Measurements from ENCODE around the gene ARID1A.

The ARID1A gene

GRCh38 chr1:26745191-26745590 is 49.4 kb downstream of the ARID1A start:
- TF ChIP-seq, protein P1, sequence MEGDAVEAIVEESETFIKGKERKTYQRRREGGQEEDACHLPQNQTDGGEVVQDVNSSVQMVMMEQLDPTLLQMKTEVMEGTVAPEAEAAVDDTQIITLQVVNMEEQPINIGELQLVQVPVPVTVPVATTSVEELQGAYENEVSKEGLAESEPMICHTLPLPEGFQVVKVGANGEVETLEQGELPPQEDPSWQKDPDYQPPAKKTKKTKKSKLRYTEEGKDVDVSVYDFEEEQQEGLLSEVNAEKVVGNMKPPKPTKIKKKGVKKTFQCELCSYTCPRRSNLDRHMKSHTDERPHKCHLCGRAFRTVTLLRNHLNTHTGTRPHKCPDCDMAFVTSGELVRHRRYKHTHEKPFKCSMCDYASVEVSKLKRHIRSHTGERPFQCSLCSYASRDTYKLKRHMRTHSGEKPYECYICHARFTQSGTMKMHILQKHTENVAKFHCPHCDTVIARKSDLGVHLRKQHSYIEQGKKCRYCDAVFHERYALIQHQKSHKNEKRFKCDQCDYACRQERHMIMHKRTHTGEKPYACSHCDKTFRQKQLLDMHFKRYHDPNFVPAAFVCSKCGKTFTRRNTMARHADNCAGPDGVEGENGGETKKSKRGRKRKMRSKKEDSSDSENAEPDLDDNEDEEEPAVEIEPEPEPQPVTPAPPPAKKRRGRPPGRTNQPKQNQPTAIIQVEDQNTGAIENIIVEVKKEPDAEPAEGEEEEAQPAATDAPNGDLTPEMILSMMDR (conservative IDR thresholded peaks at IDR 0.05; ENCODE audit: control insufficient read depth, insufficient read depth, low read depth, low read length) = no peak

GRCh38 chr1:26747048-26747447 is 51.2 kb downstream of the ARID1A start:
- TF ChIP-seq, protein P1 (conservative IDR thresholded peaks at IDR 0.05; ENCODE audit: control insufficient read depth, insufficient read depth, low read depth, low read length) = no peak
- DNase-seq (ENCODE audit: low read depth) = no peak
- no peak overlapping the region for H3K4me3 ChIP-seq (ENCODE audit: control insufficient read depth, low read depth, low read length)

More at GRCh38 chr1:26745191-26745590, 49.4 kb downstream of the ARID1A start:
- DNase-seq (ENCODE audit: low read depth) = peak; percentile 46
- no peak overlapping the region for H3K4me3 ChIP-seq (ENCODE audit: control insufficient read depth, low read depth, low read length)

- H3K4me3 ChIP-seq (ENCODE audit: control insufficient read depth, low read depth, low read length) = no peak overlapping the region
- DNase-seq (ENCODE audit: low read depth) = no peak
- TF ChIP-seq, protein P1 (conservative IDR thresholded peaks at IDR 0.05; ENCODE audit: control insufficient read depth, insufficient read depth, low read depth, low read length) = no peak
These were observed 52.5 kb downstream of the ARID1A start for GRCh38 chr1:26748351-26748750.

GRCh38 chr1:26749458-26749857 is 53.6 kb downstream of the ARID1A start:
- TF ChIP-seq, protein P1 (conservative IDR thresholded peaks at IDR 0.05; ENCODE audit: control insufficient read depth, insufficient read depth, low read depth, low read length) = no peak
- H3K4me3 ChIP-seq (ENCODE audit: control insufficient read depth, low read depth, low read length) = no peak overlapping the region
- no peak for DNase-seq (ENCODE audit: low read depth)

DNA sequence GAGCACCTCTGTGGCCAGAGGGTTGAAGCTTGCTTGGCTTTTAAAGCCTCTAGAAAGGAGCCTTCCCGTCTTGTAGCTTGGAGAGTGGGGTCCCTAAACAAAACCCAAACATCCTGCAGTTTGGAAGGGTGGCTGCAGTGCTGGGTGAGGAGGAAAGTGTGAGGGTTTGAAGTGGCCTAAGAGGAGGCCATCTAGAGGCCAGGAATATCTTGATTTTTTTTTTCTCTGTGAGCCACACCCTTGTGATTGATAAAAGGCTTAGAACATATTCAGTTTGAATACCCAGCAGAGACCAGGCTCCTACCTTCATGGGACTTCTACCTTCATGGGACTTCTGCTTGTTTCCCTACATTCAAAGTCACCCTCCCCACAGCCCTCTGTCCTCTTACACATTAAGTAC is 54.6 kb downstream of the ARID1A start:
- TF ChIP-seq, protein P1 (conservative IDR thresholded peaks at IDR 0.05; ENCODE audit: control insufficient read depth, insufficient read depth, low read depth, low read length) = no peak
- H3K4me3 ChIP-seq (ENCODE audit: control insufficient read depth, low read depth, low read length) = no peak overlapping the region
- DNase-seq (ENCODE audit: low read depth) = no peak

GRCh38 chr1:26752519-26752918 is 56.7 kb downstream of the ARID1A start:
- DNase-seq (ENCODE audit: low read depth) = no peak
- no peak overlapping the region for H3K4me3 ChIP-seq (ENCODE audit: control insufficient read depth, low read depth, low read length)
- TF ChIP-seq, protein P1 (conservative IDR thresholded peaks at IDR 0.05; ENCODE audit: control insufficient read depth, insufficient read depth, low read depth, low read length) = no peak
